Measurements from ENCODE around the gene NAXD.

Gene NAXD

GRCh38 chr13:110685305-110686020 lies 70.1 kb downstream of the NAXD start:
- FAIRE-seq, result no peak
- no peak for DNase-seq (ENCODE audit: extremely low spot score, insufficient read length, low read depth)

DNA sequence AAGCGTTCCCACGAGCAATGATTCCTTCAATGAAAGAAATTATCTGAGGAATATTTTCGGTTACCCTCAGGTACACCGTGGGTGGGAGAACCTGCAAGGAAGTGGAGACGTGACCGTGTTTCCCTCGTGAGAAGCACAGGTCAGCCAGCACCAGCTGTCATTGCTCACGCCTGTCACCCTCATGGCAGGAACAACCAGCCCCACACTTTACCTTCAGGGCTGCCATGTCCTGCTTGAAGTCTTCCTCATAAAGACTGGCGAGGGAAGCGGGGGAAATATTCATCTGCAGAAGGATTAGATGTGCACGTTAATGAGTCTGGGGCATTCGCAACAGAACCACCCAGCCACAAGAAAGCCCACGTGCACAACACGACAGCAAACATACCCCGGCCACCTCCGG lies 72.4 kb downstream of the NAXD start:
- FAIRE-seq (no peak), DNase-seq (ENCODE audit: extremely low spot score, insufficient read length, low read depth) (no peak)

DNA sequence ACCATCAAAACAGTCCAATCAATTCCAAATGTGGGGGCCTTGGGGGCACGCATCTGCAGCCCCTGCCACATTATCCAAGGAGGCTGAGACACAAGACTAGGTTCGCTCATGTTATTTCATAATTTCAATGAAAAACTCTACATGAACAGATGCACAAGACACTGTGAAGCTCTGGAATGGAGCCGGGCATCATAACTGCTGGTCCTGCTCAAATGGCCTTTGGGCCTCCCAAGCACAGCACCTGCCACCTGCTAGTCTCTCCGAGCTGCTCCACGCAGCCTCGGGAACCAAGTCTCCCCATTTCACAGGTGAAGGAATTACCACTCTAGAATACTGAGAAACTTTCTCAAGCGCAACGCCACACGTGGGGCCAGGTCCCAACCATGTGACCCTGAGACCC lies 73.7 kb downstream of the NAXD start:
- DNase-seq (ENCODE audit: extremely low spot score, insufficient read length, low read depth) (no peak), FAIRE-seq (no peak)

All from GM18507 (cell line).